AG09319 (cell line): ENCODE data around the gene SLC40A1.

Experiments
- DNase-seq: peaks from one replicate; pipeline ENCODE4 v3.0.0-alpha.2; 2010; ENCODE audit warnings: low read depth; ENCODE audit errors: extremely low read depth
- CTCF ChIP-seq: IDR thresholded peaks from 2 replicates; pipeline ENCODE4 v1.5.1; 2011; ENCODE audit warnings: low read depth, mild to moderate bottlenecking, inconsistent platforms, low read length, moderate library complexity

The SLC40A1 gene

GRCh38 chr2:189580658-189581353 is at the start of gene SLC40A1:
TSS of gene SLC40A1 (minus strand) at chr2:189580786. CDS start at chr2:189580460, 326 bp downstream.
- TF ChIP-seq CTCF: no peak; the same call in 1 of the 2 replicates
- no peak for DNase-seq

GRCh38 chr2:189629531-189630453 is 49.2 kb upstream of the SLC40A1 start:
- no peak for TF ChIP-seq CTCF
- no peak for DNase-seq

- no peak for TF ChIP-seq CTCF
- DNase-seq: no peak
These were observed 48.4 kb upstream of the SLC40A1 start for GRCh38 chr2:189628817-189629530.

- no peak for TF ChIP-seq CTCF
- no peak for DNase-seq
These were observed 47.2 kb upstream of the SLC40A1 start for GRCh38 chr2:189627789-189628188.

DNA sequence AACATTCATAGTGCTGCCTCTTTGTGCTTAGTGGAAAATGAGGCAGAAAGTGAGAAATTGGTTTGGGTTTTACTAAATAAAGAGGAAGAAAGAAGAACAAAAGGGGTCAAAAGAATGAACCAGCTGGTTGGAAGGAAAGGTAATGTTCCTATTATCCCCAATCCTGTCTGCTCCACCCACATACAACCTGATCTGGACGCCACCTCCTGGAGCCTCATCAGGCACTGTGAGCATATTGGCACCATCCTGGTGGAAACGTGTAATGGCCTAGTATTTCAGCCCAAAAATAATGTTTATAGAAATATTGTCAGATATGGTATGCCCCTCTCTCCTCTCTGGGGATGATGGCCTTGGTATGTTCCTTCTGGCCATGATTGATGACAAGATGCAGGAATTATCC is 45.0 kb upstream of the SLC40A1 start:
- DNase-seq: no peak
- no peak for TF ChIP-seq CTCF

- TF ChIP-seq CTCF: no peak
- no peak for DNase-seq
These were observed 44.2 kb upstream of the SLC40A1 start for GRCh38 chr2:189624648-189625355.
